ENCODE data around the gene TEX14.
"Not testable (repeated sequence)": the region's sequence is repeated elsewhere in the genome, so short reads cannot be mapped to it uniquely, and the experiment has no call there.

Gene TEX14

DNA sequence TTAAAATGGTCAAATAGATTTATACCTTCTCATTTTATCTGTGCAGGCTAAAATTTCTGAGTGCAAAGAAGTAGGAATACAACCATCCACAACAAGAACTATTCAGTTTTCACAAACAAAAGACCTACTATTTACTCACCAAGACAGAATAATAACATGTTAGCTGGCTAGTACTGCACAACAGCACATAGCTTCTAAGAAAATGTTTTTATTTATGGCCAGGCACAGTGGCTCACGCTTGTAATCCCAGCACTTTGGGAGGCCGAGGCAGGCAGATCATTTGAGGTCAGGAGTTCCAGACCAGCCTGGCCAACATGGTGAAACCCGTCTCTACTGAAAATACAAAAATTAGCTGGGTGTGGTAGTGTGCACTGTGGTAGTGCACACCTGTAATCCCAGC lies 136.7 kb downstream of the TEX14 start:
- H3K4me1 ChIP-seq (ENCODE audit: control insufficient read depth in 5 of 5, insufficient read depth in 5 of 5, low read length in 5 of 5); H3K4me3 ChIP-seq (ENCODE audit: low read depth in 1 of 5, low read length in 5 of 5); H3K27me3 ChIP-seq (ENCODE audit: control insufficient read depth in 5 of 5, insufficient read depth in 4 of 5, low read length in 5 of 5); H3K27ac ChIP-seq (ENCODE audit: low read depth, low read length); H3K36me3 ChIP-seq (ENCODE audit: control insufficient read depth in 5 of 5, insufficient read depth in 5 of 5, low read length in 5 of 5); H3K9me3 ChIP-seq (ENCODE audit: control insufficient read depth in 5 of 5, low read length in 5 of 5); H3K9ac ChIP-seq (ENCODE audit: low read length in 5 of 5): not testable (repeated sequence)

DNA sequence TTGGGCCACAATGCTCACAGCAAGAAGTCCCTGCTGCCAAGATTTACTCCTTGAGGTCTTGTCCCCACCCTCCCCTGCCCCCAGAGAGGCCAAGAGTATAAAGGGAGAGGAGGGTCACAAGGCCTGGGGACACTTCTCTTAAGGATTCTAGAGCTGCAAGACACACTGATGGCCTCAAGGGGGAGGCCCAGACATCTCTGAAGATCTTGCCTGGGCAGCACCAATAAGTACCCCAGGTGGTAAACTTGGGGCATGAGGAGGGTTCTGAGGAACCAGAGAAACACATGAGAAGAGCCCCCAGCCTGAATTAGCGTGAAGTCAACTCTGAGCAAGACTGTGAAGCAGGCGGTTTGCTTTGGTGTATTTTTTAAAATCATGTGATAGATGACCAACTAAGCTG lies 150.6 kb downstream of the TEX14 start:
- no peaks in the 10 kb centered on the region for H3K27me3 ChIP-seq (ENCODE audit: control insufficient read depth in 5 of 5, insufficient read depth in 4 of 5, low read length in 5 of 5)
- peaks cover 0 to 15% (median 2%) of the 10 kb centered on the region in 5 donors for H3K4me1 ChIP-seq (ENCODE audit: control insufficient read depth in 5 of 5, insufficient read depth in 5 of 5, low read length in 5 of 5)
- H3K4me3 ChIP-seq (ENCODE audit: low read depth in 1 of 5, low read length in 5 of 5), result no peak overlapping the region
- no peaks in the 10 kb centered on the region for H3K9me3 ChIP-seq (ENCODE audit: control insufficient read depth in 5 of 5, low read length in 5 of 5)
- H3K27ac ChIP-seq (ENCODE audit: low read depth, low read length), result no peak overlapping the region
- no peaks in the 10 kb centered on the region for H3K36me3 ChIP-seq (ENCODE audit: control insufficient read depth in 5 of 5, insufficient read depth in 5 of 5, low read length in 5 of 5)
- no peak overlapping the region for H3K9ac ChIP-seq (ENCODE audit: low read length in 5 of 5)

DNA sequence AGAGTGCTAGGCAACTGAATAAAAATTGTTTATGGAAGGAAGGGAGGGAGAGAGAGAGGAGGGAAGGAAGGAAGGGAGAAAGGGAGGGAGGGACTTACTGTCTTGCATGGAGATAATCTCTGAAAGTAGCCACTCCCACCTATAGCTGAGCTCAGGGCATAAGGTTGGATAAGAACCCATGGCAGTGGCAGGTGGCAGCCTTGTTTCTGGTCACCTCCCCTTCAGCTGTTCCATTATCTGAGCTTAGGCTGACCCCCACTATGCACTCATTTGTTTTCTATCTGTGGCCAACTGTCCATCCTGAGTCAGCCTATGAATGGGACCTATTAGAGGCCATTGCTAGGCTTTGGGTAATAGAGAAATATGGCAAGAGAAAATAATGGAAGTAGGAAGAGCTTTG lies 152.1 kb downstream of the TEX14 start:
- H3K4me1 ChIP-seq (ENCODE audit: control insufficient read depth in 5 of 5, insufficient read depth in 5 of 5, low read length in 5 of 5), result peaks cover 0 to 15% (median 2%) of the 10 kb centered on the region in 5 donors
- H3K27ac ChIP-seq (ENCODE audit: low read depth, low read length), result no peak overlapping the region
- H3K9me3 ChIP-seq (ENCODE audit: control insufficient read depth in 5 of 5, low read length in 5 of 5), result no peaks in the 10 kb centered on the region
- H3K9ac ChIP-seq (ENCODE audit: low read length in 5 of 5), result no peak overlapping the region
- H3K36me3 ChIP-seq (ENCODE audit: control insufficient read depth in 5 of 5, insufficient read depth in 5 of 5, low read length in 5 of 5), result no peaks in the 10 kb centered on the region
- no peaks in the 10 kb centered on the region for H3K27me3 ChIP-seq (ENCODE audit: control insufficient read depth in 5 of 5, insufficient read depth in 4 of 5, low read length in 5 of 5)
- no peak overlapping the region for H3K4me3 ChIP-seq (ENCODE audit: low read depth in 1 of 5, low read length in 5 of 5)

DNA sequence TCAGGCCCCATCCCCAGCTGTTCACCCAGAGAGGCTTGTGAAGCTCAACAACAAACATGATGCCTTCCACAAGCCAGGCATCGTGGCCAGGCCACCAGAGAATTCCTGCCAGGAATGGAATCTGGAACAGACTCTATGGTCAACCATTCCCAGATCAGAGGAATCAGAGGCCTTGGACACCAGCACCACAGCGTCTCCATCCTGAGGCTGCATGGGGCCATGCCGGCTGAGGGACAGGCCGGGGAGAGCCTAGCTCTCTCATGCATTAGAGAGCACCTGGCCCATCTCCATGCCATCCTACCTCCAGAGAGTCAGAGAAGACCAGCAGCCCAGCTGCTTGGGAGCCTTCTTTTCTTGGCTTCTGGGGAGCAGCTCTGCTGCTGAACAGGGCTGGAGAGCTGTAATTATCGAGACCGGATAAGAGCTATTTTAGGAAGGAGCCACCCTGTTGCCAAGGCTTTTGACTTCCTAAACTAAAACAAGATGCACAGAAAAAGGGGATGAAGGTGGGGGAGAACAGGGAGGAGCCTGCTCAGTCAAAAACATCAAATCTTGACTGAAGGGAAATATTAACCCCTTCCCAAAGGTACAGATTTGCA lies 152.9 kb downstream of the TEX14 start:
- H3K36me3 ChIP-seq (ENCODE audit: control insufficient read depth in 5 of 5, insufficient read depth in 5 of 5, low read length in 5 of 5), result no peaks in the 10 kb centered on the region
- H3K4me3 ChIP-seq (ENCODE audit: low read depth in 1 of 5, low read length in 5 of 5), result no peak overlapping the region
- H3K4me1 ChIP-seq (ENCODE audit: control insufficient read depth in 5 of 5, insufficient read depth in 5 of 5, low read length in 5 of 5), result peaks cover 0 to 19% (median 2%) of the 10 kb centered on the region in 5 donors
- no peak overlapping the region for H3K9ac ChIP-seq (ENCODE audit: low read length in 5 of 5)
- H3K27me3 ChIP-seq (ENCODE audit: control insufficient read depth in 5 of 5, insufficient read depth in 4 of 5, low read length in 5 of 5), result no peaks in the 10 kb centered on the region
- no peak overlapping the region for H3K27ac ChIP-seq (ENCODE audit: low read depth, low read length)
- H3K9me3 ChIP-seq (ENCODE audit: control insufficient read depth in 5 of 5, low read length in 5 of 5), result no peaks in the 10 kb centered on the region

DNA sequence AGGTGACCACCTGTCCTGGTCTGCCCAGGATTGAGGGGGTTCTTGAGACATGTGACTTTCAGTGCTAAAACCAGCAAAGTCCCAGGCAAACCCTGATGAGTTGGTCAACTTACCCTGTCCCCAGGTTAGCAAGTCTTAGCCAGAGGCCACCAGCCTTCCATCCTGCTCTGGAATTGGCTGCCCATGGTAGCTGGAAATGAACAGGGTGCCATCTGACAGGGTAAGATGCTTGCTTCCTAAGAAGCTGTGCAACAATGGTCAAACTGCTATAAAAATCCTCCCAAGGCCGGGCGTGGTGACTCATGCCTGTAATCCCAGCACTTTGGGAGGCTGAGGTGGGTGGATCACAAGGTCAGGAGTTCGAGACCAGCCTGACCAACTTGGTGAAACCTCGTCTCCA lies 154.6 kb downstream of the TEX14 start:
- Histone ChIP-seq H3K27me3 (ENCODE audit: control insufficient read depth in 5 of 5, insufficient read depth in 4 of 5, low read length in 5 of 5) (no peaks in the 10 kb centered on the region), H3K9ac (ENCODE audit: low read length in 5 of 5) (no peak overlapping the region), H3K36me3 (ENCODE audit: control insufficient read depth in 5 of 5, insufficient read depth in 5 of 5, low read length in 5 of 5) (no peaks in the 10 kb centered on the region), H3K27ac (ENCODE audit: low read depth, low read length) (no peak overlapping the region), H3K9me3 (ENCODE audit: control insufficient read depth in 5 of 5, low read length in 5 of 5) (no peaks in the 10 kb centered on the region), H3K4me3 (ENCODE audit: low read depth in 1 of 5, low read length in 5 of 5) (no peak overlapping the region), H3K4me1 (ENCODE audit: control insufficient read depth in 5 of 5, insufficient read depth in 5 of 5, low read length in 5 of 5) (peaks cover 0 to 24% (median 6%) of the 10 kb centered on the region in 5 donors)

DNA sequence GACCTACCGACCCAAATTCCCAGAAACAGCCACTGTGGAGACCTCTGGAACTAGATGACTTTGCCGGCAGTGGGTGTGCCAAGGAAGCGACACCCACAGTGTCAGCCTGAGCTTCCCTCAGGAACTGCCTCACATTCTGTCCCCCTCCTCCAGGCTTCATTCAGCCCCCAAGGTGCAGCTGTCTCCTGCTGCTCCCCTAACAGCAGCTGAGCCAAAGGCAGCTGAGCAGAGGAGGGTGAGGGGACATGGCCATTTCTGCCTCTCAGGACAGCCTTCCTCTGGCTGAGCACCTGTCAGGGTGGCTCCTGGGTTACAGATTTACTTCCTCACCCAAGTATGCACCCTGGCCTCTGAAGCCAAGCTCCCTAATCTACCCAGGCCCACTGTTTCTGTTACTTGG lies 155.3 kb downstream of the TEX14 start:
- H3K4me1 ChIP-seq (ENCODE audit: control insufficient read depth in 5 of 5, insufficient read depth in 5 of 5, low read length in 5 of 5), result peaks cover 0 to 29% (median 10%) of the 10 kb centered on the region in 5 donors
- H3K4me3 ChIP-seq (ENCODE audit: low read depth in 1 of 5, low read length in 5 of 5), result no peak overlapping the region
- no peak overlapping the region for H3K27ac ChIP-seq (ENCODE audit: low read depth, low read length)
- no peaks in the 10 kb centered on the region for H3K27me3 ChIP-seq (ENCODE audit: control insufficient read depth in 5 of 5, insufficient read depth in 4 of 5, low read length in 5 of 5)
- H3K9me3 ChIP-seq (ENCODE audit: control insufficient read depth in 5 of 5, low read length in 5 of 5), result no peaks in the 10 kb centered on the region
- no peak overlapping the region for H3K9ac ChIP-seq (ENCODE audit: low read length in 5 of 5)
- H3K36me3 ChIP-seq (ENCODE audit: control insufficient read depth in 5 of 5, insufficient read depth in 5 of 5, low read length in 5 of 5), result no peaks in the 10 kb centered on the region

DNA sequence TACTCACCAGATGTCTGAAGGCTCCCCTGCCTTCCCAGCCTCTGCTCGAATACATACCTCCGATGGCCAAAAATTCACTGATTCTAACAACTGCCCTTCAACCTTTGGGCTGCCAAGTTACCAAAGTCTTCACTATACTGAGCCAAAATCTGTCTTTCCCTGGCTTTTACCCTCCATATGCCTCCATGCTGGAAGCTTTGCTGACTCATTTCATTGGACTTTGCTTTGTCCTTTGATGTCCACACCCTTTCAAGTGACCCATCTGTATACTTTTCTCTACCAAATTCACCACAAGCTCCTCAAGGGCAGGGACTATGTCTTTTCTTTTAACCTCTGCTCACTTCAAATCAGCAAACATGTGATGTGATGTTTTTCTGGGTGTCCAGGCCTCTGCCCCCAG lies 156.4 kb downstream of the TEX14 start:
- H3K9me3 ChIP-seq (ENCODE audit: control insufficient read depth in 5 of 5, low read length in 5 of 5), result no peaks in the 10 kb centered on the region
- no peak overlapping the region for H3K4me3 ChIP-seq (ENCODE audit: low read depth in 1 of 5, low read length in 5 of 5)
- no peaks in the 10 kb centered on the region for H3K27me3 ChIP-seq (ENCODE audit: control insufficient read depth in 5 of 5, insufficient read depth in 4 of 5, low read length in 5 of 5)
- H3K9ac ChIP-seq (ENCODE audit: low read length in 5 of 5), result no peak overlapping the region
- H3K36me3 ChIP-seq (ENCODE audit: control insufficient read depth in 5 of 5, insufficient read depth in 5 of 5, low read length in 5 of 5), result no peaks in the 10 kb centered on the region
- no peak overlapping the region for H3K27ac ChIP-seq (ENCODE audit: low read depth, low read length)
- peaks cover 1 to 37% (median 18%) of the 10 kb centered on the region in 5 donors for H3K4me1 ChIP-seq (ENCODE audit: control insufficient read depth in 5 of 5, insufficient read depth in 5 of 5, low read length in 5 of 5)

DNA sequence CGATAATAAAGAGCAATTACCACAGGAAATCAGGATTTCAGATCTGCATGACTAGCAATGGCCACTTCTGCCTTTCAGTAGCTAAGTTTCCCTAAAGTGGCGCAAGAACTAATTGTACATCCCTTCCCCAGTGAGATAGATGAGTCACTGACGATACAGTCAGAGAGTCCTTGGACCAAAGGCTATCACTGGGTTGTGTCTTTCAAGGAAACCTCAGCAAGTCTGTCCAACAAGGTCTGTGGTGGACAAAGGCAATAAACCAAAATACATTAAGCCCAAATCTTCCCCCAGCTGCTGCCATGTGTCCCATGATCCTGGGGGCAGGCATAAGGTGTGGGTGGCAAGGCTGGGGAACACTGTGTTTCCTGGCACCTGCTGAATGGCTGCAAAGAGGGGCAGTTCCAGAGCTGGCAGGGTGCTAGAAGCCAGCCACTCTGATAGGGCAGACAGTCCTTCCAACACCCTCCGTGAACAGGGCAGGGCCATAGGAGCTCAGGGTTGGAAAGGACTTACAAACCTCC lies 156.9 kb downstream of the TEX14 start:
- H3K9ac ChIP-seq (ENCODE audit: low read length in 5 of 5), result no peak overlapping the region
- H3K4me3 ChIP-seq (ENCODE audit: low read depth in 1 of 5, low read length in 5 of 5), result no peak overlapping the region
- peaks cover 1 to 38% (median 18%) of the 10 kb centered on the region in 5 donors for H3K4me1 ChIP-seq (ENCODE audit: control insufficient read depth in 5 of 5, insufficient read depth in 5 of 5, low read length in 5 of 5)
- no peaks in the 10 kb centered on the region for H3K9me3 ChIP-seq (ENCODE audit: control insufficient read depth in 5 of 5, low read length in 5 of 5)
- H3K27me3 ChIP-seq (ENCODE audit: control insufficient read depth in 5 of 5, insufficient read depth in 4 of 5, low read length in 5 of 5), result no peaks in the 10 kb centered on the region
- no peak overlapping the region for H3K27ac ChIP-seq (ENCODE audit: low read depth, low read length)
- H3K36me3 ChIP-seq (ENCODE audit: control insufficient read depth in 5 of 5, insufficient read depth in 5 of 5, low read length in 5 of 5), result no peaks in the 10 kb centered on the region

DNA sequence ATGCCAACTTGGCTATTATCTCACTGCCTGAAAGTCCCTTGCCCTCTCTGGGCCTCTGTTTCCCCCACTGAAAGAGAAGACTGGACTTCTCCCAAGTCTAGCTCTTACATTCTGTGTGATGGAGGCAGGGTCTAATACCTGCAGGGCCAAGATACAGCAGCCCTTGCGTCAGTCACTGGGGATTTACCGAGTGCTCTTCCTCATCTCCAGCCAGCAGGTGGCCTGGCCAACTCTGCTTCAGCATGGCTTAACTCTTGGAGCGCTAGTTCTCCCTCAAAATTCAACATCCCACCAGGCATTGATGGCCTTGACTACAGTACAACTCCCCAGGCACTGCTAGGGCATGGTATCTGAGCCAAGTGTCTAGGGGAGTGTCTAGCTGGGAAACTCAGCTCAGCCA lies 157.5 kb downstream of the TEX14 start:
- H3K4me3 ChIP-seq (ENCODE audit: low read depth in 1 of 5, low read length in 5 of 5), result no peak overlapping the region
- no peak overlapping the region for H3K9ac ChIP-seq (ENCODE audit: low read length in 5 of 5)
- no peaks in the 10 kb centered on the region for H3K9me3 ChIP-seq (ENCODE audit: control insufficient read depth in 5 of 5, low read length in 5 of 5)
- no peaks in the 10 kb centered on the region for H3K27me3 ChIP-seq (ENCODE audit: control insufficient read depth in 5 of 5, insufficient read depth in 4 of 5, low read length in 5 of 5)
- H3K36me3 ChIP-seq (ENCODE audit: control insufficient read depth in 5 of 5, insufficient read depth in 5 of 5, low read length in 5 of 5), result no peaks in the 10 kb centered on the region
- H3K27ac ChIP-seq (ENCODE audit: low read depth, low read length), result no peak overlapping the region
- H3K4me1 ChIP-seq (ENCODE audit: control insufficient read depth in 5 of 5, insufficient read depth in 5 of 5, low read length in 5 of 5), result peaks cover 1 to 40% (median 18%) of the 10 kb centered on the region in 5 donors

DNA sequence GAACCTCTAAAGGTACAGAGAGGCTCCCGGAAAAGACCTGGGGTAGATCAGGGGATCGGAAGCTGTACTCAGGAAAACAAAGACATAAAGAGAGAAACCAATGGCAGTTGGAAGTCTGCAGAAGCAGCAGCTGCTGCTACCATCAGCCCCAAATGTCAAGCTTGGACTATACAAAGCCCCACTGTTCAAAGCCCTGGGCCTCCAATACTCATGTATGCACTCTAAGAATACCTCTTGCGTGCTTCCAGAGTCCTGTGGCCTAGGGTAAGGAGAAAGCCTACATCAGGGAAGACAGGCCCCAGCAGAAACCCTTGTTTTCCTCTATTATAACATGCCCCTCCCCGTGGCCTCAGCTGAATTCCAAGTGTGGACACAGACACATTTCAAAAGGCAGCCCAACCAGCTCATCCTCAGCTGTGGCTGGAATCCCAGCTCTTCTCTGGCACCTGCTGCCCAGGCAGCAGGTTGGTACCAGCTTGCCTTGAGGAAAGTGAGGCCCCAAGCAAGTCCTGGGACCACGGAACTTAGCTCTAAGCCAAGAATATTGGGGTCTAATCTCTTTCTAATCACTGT lies 158.1 kb downstream of the TEX14 start:
- Histone ChIP-seq H3K9me3 (ENCODE audit: control insufficient read depth in 5 of 5, low read length in 5 of 5) (no peaks in the 10 kb centered on the region), H3K4me3 (ENCODE audit: low read depth in 1 of 5, low read length in 5 of 5) (no peak overlapping the region), H3K9ac (ENCODE audit: low read length in 5 of 5) (no peak overlapping the region), H3K27me3 (ENCODE audit: control insufficient read depth in 5 of 5, insufficient read depth in 4 of 5, low read length in 5 of 5) (no peaks in the 10 kb centered on the region), H3K4me1 (ENCODE audit: control insufficient read depth in 5 of 5, insufficient read depth in 5 of 5, low read length in 5 of 5) (peaks cover 1 to 40% (median 25%) of the 10 kb centered on the region in 5 donors), H3K27ac (ENCODE audit: low read depth, low read length) (no peak overlapping the region), H3K36me3 (ENCODE audit: control insufficient read depth in 5 of 5, insufficient read depth in 5 of 5, low read length in 5 of 5) (no peaks in the 10 kb centered on the region)

All from subcutaneous abdominal adipose tissue (tissue), 5 donors.